Measurements from ENCODE around the gene CHST6.
"Not testable (repeated sequence)": the region's sequence is repeated elsewhere in the genome, so short reads cannot be mapped to it uniquely, and the experiment has no call there.

The CHST6 gene

DNA sequence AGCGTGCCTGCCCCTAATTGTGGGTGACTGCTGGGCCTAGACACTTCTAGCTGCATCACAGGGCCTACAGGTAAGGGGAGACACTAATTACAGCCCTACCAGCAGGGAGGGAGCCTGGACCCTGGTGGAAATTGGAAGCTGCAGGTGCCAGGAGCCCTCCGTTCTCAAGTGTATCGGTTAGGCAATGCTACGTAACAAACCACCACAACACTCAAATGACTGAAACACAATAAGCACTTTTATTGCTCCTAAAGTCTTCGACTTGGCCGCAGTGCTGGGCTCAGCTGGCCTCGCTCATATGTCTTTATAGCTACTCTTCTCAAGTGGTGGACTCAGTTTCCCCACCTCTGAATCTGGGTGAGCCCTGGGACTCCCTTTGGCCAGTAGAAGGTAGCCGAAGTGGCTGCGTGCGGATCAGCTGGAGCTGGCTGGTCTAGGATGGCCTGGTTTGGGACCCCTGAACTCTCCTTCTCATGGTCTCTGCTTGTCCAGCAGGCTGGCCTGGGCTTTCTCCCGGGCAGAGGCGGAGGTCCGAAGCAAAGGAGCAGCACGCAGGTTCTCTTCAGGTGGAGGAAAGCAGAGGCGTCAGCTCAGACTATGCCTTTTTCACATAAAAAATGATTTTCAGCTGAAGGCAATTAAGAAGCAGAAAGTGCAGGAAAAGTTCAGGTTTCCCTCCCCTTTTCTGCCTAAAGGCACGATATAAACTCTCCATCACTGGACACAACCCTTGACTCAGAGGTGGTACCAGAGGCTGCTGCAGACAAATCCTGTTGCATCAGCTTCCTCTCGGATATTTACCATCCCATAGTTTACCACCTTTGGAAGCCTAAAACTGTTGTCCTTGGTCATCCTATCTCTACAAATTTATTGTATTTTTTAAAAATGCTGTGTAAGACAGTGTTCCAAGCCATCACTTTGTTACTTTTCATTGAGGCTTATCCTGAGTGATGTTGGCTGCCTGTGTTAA is 22.0 kb downstream of the CHST6 start:
- no peak for DNase-seq

GRCh38 chr16:75471723-75472633 is 23.3 kb downstream of the CHST6 start:
- DNase-seq = peak in 1 of 4 experiments; percentile 5

- no peak for DNase-seq
These were observed 28.5 kb downstream of the CHST6 start for GRCh38 chr16:75466760-75467159.

DNA sequence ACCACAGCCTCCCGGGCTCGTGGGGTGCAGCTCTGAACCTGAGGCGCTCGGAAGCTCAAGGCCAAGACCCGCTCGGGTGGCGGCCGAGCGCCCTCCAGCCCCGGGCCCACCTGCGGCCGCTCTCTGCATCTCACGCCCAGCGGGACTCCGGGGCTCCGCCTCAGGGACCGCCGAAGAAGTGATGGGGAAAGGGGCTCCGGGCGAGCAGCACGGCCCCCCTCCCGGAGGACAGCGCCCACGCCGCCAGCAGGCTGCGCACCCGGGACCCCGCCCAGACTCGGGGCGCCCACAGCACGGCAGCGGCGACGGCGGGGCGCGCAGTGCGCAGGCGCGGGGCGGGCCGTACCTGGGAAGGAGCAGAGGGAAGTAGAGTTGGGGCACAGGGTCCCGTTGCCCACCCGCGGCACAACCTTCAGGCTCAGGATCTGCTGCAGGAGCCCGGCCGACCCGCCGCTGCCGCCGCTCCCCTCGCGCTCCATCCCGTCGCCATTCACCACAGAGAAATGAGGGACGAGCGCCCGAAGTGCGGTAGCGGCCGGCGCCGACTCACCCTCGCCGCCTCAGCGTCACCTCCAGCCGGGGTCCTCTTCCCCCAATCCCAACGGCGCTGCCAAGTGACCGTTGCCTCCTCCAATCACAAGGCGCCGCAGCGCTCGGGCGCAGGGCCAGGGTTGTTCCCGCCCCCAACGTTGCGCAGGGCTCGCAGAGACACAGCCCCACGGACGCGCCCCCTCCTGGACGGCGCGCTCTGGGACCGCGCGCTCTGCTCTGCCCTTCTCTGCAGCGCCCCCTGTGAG is 30.9 kb downstream of the CHST6 start, which contains the start of gene TMEM170A:
Gene TMEM170A, minus strand, starts transcription at position 568 of the 797 bp plus-strand sequence. Its CDS starts 89 bp downstream, at position 479.
- peak; percentile 97 to 98 (median 98) for DNase-seq

DNA sequence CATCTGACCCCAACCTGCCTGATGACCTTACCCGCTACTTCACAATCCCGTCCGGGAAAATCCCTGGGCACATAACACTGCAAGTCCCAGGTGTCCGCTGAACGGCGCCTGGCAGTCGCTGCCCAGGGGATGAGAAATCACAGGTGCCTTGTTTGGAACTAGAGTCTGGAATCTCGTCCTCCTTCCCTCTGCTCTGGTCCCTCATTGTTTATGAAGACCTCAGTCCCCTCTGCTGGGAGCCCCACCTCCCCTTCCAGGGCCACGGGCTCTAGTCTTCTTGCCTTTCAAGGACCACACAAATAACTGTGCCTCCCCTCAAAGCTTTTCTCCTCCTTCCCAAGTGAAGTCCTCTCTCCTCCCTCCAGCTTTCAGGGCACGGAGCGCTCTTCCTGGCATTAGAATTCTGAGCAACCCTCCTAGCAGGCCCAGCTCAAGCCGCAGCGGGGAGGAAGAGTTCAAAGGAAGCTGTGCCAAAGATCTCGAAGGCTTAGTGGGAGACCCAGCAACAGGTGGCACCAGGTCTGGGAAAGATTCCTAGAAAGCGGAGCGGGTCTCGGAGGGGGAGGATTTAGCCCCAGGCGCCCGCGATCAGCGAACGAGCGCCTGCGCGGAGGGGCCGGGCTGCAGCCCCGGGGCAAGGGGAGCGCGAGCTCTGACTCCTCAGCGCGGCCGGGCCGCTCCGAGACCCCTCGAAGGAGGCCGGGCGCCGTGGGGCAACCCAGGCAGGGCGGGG is 31.7 kb downstream of the CHST6 start:
- DNase-seq = peak in 1 of 4 experiments; percentile 47

DNA sequence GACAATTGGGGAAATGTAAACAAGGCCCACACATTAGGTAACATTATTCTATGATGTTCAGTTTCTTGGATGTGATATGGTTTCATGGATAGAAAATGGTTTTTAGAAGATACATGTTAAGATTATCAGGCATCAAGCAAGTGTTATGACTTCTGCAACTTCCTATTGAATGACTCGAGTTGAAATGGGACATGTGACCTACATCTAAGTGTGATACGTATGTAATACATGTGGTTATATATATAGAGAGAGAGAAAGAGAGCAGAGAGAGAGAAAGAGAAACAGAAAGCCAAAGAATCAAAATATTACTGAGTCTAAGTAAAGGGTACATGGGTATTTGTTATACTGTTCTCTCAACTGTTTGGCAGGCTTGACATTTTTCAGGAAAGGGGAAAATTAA is 32.4 kb downstream of the CHST6 start:
- no peak for DNase-seq

DNA sequence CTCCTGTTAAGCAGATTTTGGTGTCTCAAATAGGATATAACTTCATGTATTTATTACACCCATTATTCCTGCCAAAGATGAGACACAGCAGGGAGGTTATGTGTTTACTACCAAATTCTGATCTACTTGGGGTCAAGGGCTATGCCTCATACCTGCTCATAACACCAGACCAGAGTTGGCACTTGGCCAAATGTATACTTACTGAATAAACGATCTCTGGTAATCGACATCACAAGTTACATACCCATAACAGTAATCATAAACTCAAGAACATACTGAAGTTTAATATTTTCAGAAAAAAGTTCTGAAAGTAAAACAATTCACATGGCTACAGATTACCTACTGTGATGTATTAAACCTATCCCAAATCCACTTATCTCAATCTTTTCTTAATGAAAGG is 33.7 kb downstream of the CHST6 start:
- no peak for DNase-seq

DNA sequence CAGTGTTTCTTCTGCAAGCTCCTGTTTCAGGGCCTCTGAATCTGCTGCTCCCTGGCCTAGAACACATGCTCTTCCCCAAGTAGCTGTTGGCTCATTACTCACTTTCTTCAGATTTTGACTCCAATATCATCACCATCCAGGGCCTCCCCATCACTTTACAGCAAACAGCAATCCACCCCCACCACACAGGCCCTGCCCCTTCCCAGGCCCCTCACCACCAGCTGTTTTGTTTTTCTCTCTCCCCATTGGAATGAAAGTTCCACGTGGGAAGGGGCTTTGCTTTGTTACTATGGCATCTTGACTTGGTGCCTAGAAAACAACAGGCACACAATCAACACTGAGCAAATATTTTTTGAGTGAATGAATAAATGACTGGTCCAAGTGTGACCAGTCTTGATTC is 34.8 kb downstream of the CHST6 start:
- DNase-seq = no peak

GRCh38 chr16:75459691-75460090 is 35.5 kb downstream of the CHST6 start:
- no peak for DNase-seq

DNA sequence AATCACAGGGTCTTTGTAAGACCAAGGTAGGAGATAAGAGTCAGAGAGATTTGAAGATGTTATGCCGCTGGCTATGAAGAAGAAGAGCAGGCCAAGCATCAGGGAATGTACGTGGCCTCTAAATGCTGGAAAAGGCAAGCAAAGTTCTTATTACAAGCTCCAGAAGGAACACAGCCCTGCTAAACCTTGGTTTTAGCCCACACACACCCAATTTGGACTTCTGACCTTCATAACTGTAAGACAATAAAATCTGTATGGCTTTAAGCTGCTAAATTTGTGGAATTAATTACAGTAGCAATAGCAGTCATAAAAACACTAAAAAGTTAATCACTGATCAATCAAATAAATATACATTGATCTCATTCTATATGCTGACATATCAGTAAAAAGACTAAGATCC is 36.8 kb downstream of the CHST6 start:
- no peak for DNase-seq

- DNase-seq = no peak
These were observed 37.2 kb downstream of the CHST6 start for GRCh38 chr16:75458029-75458428.

- no peak for DNase-seq
These were observed 37.7 kb downstream of the CHST6 start for GRCh38 chr16:75457485-75458021.

GRCh38 chr16:75456971-75457370 is 38.3 kb downstream of the CHST6 start:
- DNase-seq = no peak

DNA sequence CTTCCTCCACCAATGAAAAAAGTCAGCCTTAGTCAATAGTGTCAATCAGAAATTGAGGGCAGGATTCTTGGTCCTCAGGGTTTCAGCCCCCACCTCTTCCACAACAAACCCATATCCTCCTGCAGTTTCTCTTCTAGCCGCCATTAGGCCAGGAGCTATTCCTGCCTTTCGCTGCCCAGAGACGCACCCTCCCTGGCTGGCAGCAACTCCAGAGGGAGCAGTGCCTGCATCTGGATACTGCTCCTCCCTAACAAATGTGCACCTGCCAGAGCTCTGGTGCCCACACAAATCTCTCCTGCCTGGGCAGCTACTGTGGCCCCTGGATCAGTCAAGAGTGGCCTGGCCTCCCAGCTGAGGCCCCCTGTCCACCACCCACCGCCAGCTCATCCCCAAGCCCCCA is 38.8 kb downstream of the CHST6 start:
- DNase-seq = not testable (repeated sequence)

GRCh38 chr16:75455677-75456076 is 39.6 kb downstream of the CHST6 start:
- no peak for DNase-seq

DNA sequence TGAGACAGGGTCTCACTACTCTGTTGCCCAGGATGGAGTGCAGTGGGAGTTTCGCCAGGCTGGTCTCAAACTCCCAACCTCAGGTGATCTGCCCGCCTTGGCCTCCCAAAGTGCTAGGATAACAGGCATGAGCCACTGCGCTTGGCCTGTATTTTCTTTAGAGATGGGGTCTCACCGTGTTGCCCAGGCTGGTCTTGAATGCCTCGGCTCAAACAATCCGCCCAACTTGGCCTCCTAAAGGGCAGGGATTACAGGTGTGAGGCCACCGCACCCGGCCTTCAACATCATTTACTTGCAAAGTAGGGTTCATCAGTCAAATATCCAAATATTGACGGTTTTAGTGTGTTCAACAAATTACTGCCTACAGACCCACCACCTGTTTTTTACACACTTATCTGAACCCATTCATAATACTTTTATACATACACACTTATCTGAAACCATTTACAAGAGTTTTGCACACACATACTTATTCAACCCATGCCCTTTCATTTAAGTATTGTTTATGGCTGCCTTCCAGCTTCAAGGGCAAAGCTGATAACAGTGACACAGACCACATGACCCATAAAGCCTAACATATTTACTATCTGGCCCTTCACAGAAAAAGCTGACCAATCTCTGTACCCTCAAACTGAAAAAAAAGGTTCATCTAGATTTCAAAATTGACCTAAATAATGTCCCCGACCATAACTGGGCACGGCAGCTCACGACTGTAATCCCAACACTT is 42.6 kb downstream of the CHST6 start:
- no peak for DNase-seq

DNA sequence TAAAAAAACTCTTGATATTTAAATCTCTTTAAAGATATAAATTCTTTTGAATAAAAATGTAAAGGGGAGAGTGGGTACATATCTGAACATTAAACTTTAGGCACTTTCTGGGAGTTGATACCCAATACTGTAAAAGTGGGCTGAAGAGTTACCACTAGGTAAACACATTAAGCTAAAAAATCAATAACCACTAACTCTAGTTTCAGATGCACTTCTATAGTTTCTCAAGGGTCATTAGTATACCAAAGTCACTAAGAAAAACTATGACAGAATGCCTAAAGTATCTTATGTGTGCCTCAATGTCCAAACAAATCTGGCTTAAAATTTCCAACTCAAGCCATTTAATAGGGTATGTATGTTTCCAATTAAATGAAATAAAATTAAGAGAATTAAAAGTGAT is 48.8 kb downstream of the CHST6 start:
- DNase-seq = no peak

DNA sequence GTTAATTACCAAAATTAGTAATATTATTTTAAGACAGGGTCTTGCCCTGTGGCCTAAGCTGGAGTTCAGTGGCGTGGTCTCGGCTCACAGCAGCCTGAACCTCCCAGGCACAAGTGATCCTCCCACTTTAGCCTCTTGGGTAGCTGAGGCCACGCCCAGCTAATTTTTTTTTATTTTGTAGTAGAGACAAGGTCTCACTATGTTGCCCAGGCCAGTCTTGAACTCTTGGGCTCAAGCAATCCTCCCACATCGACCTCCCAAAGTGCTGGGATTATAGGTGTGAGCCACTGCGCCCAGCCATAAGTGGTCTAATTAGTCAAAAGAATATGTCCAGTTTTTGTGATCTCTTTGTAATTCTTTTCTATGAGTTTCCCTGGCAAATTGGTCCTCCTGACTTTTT is 49.9 kb downstream of the CHST6 start:
- no peak for DNase-seq

DNA sequence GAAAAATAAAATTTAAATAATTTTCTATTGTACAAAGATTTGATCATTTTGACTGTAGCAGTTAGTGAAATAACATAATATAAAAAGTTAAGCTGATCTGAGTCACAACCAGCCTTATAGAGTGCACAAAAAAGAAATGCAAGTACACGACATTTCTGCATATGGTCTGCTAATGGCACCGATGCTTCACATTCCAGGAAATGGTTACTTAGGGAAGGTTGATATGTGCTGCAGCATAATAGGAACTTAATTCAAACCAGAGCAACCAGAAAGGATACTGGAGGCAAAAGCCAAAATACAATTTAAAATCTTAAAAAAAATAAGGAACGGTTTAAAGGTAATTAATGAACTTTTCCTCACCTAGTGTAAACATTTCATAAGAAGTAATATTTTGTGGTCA is 51.9 kb downstream of the CHST6 start:
- DNase-seq = no peak

- peak; percentile 46 to 74 (median 66) for DNase-seq
These were observed 61.4 kb downstream of the CHST6 start for GRCh38 chr16:75433732-75434413.
